ENCODE data around the gene FZD4.

- TF ChIP-seq POLR2A (IDR thresholded peaks at IDR 0.05; ENCODE audit: borderline replicate concordance, extremely low read depth, insufficient read depth, insufficient read length) (no peak), CTCF (IDR thresholded peaks at IDR 0.05 in 2 of 3, conservative IDR thresholded peaks at IDR 0.05 in 1 of 3; ENCODE audit: borderline replicate concordance in 1 of 3, insufficient read depth in 1 of 3, low read depth in 2 of 3, low read length in 2 of 3) (no peak), CEBPB (IDR thresholded peaks at IDR 0.05; ENCODE audit: low read depth) (no peak), ZNF274 (IDR thresholded peaks at IDR 0.05; ENCODE audit: low read depth, low read length) (no peak), REST (IDR thresholded peaks at IDR 0.05; ENCODE audit: low read depth) (no peak), RAD21 (IDR thresholded peaks at IDR 0.05; ENCODE audit: low read depth) (no peak), EZH2 (IDR thresholded peaks at IDR 0.05) (no peak), POLR2AphosphoS5 (IDR thresholded peaks at IDR 0.05; ENCODE audit: low read depth, low read length) (no peak), YY1 (IDR thresholded peaks at IDR 0.05; ENCODE audit: extremely low read depth, insufficient replicate concordance, low read depth, low read length) (no peak), EZH2phosphoT487 (IDR thresholded peaks at IDR 0.05; ENCODE audit: borderline replicate concordance) (no peak), ZFX (IDR thresholded peaks at IDR 0.05) (no peak)
Observed at GRCh38 chr11:86940122-86940777, 14.9 kb downstream of the FZD4 start.
